ENCODE results near the gene SCYGR8. TPM values are rescaled to one million over a fixed set of nuclear protein-coding genes. Genes with fewer than 3 reads are reported as not detected.
"Not testable (repeated sequence)": the region's sequence is repeated elsewhere in the genome, so short reads cannot be mapped to it uniquely, and the experiment has no call there.

Gene SCYGR8, protein sequence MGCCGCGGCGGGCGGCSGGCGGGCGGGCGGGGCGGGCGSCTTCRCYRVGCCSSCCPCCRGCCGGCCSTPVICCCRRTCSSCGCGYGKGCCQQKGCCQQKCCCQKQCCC
- polyA plus RNA-seq (ENCODE audit: insufficient read depth in 1 of 5, insufficient read length in 5 of 5, low replicate concordance in 1 of 5): not detected
- long read RNA-seq, donor 1: 0 reads
- long read RNA-seq, donor 2: 0 reads
- long read RNA-seq, donor 3: 0 reads
- long read RNA-seq, donor 4: 0 reads
- long read RNA-seq, donor 5: 0 reads
- long read RNA-seq, donor 6: 0 reads
- long read RNA-seq, donor 7: 0 reads
- long read RNA-seq, donor 8: 0 reads

DNA sequence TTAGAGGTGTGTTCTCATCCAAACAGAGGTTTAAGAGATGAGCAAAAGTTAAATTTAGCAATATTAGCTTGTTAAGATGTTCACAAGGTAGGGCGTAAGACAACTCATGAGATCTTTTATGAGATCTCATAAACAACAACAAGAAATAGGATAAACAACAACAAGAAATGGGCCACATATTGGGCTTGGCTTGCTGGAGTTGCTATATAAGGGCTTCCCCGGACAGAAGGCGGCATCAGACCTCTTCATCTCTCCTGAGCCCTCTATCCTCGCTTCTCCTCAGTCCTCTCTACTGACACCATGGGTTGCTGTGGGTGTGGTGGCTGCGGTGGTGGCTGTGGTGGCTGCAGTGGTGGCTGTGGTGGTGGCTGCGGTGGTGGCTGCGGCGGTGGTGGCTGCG lies at the start of gene SCYGR8:
Gene SCYGR8, plus strand, starts transcription at position 301 of the 400 bp plus-strand sequence. Its CDS starts 0 bp downstream, at position 301.
- DNase-seq: no peak

DNA sequence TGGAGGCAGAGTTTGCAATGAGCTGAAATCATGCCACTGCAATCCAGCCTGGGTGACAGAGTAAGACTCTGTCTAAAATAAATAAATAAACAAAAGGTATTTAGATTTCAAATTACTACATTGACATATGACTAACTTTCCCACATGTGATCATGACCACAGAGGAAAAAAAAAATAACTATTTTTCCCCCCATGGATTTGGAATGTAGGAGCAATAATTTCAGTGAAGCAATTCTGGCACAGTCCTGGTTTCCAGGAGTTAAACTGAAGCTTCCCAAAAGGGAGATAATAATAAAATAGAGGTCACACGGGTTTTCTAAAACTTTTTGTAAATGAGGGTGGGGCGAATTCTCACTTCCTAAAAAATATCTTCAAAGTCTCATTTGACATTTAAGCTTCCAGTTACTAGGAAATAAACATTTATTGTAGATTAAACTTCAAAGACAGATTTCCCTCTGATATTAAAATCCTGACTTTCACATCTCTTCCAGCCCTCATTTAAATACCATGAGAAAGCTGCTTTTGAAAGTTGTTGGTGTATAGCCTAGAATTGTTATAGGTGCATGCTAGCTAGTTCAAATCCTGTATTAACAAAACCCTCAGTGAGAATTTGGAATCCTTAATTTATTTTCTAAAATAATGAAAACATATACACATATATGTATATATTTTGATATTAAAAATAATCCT lies 48.6 kb upstream of the SCYGR8 start:
- DNase-seq: no peak

DNA sequence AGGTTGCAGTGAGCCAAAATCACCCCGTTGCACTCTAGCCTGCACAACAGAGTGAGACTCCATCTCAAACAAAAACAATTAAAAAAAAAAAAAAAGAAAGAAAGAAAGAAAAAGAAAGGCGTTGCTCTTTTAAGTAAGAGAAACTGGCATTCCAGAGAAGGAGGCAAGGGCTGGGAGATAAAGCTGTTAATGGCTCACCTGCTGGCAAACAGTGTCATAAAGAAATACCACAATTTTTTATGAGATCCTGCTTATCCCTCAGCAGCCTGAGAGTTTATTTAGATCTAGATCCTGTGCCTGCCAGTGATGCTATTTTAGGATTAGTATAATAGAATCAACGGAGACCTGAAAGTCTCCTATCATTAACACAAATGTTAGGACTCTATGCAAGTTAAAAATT lies 44.1 kb upstream of the SCYGR8 start:
- DNase-seq: no peak

DNA sequence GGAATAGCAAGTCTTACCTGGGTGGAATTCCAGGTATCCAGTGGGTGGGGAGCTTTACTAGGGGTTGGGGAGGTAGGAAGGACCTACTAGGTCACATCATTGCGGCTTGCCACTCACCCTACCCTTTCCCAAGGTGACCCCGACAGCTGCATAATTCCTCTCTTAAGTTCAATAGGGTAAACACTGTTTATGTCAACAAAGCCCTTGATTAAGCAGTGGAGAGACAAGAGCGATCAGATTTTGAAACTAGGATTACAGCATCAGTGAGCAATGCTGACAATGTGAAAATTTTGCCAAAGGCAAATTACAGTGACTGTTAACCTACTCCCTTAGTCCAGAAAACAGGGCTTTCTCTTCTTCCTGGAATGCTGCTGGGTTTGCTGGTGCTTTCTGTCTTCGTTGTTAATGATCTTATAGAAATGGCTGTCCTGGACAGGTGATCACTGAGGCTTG lies 42.4 kb upstream of the SCYGR8 start:
- peak in 1 of 2 donors; percentile 7 for DNase-seq

DNA sequence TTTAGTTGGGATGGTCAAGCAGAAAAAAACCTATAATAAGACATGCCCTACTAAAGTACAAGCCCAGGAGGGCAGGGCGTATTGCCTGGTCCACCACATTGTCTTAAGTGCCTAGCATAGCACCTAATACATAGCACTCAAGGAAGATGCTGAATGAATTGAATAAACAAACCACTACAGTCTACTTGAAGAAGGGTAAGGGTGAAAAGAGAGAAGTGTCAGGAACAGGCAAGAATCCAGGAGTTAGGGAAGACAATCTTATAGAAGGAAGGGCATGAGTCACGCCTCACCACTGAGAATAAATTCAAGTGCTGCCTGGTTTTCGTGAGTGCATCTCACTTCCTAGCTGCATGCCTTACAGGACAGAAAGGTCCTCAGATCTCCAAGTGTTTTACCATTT lies 41.7 kb upstream of the SCYGR8 start:
- no peak for DNase-seq

DNA sequence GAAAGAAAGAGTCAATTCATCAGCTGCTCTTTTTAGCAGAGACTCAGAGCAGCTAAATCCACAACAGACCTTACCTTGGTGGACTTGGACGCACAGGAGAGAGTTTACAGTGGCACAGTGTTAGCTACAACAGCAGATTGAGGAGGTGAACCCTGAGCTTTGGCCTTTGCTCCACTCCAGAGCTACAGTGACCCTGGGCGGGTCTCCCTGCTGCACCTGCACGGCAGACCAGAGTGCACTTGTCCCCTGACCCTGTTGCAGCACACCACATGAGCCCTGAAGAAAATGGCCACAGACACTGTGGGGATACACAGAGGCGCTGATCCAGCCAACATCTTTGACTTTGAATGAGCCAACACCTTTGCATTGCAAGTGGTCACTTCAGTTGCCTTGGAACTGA lies 38.8 kb upstream of the SCYGR8 start:
- DNase-seq: no peak

DNA sequence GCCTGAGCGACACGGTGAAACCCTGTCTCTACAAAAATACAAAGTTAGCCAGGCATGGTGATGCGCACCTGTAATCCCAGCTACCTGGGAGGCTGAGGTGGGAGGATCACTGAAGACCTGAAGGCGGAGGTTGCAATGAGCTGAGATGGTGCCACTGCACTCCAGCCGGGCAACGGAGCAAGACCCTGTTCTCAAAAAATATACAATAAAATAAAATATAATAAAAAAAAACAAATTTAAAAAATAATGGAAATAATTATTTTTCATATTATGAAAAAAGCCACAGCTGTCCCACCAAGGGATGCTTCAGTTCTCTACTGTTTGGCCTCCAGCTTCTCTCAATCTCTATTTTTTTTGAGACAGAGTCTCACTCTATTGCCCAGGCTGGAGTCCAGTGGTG lies 38.3 kb upstream of the SCYGR8 start:
- no peak for DNase-seq

DNA sequence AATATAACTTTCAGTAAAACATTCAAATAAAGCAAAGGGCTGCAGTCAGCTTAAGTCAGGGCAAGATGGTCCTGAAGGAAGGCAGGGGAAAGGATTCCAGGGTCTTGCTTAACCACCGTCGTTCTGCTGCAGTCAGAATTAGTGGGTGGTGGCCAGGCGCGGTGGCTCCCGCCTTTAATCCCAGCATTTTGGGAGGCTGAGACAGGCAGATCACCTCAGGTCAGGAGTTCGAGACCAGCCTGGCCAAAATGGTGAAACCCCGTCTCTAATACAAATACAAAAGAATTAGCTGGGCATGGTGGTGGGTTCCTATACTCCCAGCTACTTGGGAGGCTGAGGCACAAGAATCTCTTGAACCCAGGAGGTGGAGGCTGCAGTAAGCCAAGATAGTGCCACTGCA lies 34.7 kb upstream of the SCYGR8 start:
- DNase-seq: no peak

DNA sequence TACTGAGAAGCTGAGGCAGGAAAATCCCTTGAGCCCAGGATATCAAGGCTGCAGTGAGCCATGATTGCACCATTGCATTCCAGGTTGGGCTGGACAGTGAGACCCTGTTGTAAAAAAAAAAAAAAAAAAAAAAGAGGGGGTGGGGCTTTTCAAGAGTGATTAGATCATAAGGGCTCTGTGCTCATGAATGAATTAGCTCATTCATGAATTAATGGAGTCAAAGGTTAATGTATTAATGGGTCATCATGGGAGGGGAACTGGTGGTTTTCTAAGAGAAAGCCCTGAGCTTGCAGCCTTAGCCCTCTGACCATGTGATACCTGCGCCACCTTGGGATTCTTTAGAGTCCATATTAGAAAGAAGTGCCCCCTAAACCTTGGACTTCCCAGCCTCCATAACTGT lies 32.4 kb upstream of the SCYGR8 start:
- DNase-seq: no peak

DNA sequence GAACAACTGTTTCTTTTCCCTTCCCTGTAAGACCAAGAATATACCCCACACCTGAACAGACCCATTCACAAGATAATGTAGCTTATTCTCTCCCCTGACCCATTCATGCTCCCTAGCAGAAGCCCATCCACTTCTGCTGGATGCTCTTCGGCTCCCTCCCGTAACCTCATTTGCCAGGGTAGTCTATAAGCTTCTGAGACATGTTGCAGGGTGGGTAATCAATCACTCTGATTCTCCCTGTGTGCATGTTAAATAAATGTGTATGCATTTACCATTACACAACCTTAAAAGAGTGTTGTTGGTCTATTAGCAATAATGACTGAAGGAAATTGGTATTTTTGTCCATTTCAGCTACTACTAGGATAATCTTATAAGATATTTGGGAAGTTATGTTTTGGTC lies 29.2 kb upstream of the SCYGR8 start:
- DNase-seq: no peak

DNA sequence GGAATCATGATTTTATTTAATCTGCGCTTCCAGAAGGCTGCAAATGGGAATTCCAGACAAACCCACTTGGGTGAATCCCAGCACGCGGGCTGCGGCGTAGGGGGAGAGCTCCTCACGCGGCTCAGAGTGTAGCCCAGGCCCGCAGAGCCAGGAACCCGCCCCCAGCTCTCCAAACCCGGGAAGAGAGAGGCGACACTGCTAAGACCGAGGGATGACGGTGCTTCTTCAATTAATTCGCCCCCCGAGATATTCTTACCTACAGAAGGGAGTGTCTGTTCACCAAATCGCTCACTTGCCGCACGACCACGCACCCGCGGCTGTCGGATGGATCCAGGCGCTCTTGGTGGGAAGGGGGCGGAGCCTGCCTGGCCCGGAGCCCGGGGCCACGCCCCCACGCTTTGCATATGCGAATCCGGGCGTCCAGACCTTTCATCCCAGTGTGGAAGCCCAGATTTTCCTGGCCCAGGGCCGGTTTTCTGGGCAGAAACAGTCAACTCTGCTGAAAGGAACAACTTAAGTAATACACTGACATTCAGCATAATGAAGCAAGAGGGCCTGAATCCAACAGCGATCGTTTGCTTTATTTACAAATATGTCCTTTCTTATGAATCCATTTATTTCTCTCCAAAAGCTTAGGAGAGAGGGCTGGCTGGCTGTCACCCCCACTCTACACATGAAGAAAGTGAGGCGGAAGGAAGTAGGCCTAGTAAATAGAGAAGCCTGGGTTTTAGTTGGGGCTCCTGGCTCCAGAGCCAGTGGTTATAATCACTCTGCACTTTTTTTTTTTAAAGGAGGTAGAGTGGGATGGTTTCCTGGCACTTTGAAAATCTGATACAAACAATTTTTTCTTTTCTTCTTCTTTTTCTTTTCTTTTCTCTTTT lies 27.8 kb upstream of the SCYGR8 start, which contains the start of gene SLC19A3:
Gene SLC19A3, minus strand, starts transcription at position 342 of the 881 bp plus-strand sequence. CDS start 15,710 bp downstream, outside the sequence.
- peak; percentile 96 to 97 for DNase-seq

DNA sequence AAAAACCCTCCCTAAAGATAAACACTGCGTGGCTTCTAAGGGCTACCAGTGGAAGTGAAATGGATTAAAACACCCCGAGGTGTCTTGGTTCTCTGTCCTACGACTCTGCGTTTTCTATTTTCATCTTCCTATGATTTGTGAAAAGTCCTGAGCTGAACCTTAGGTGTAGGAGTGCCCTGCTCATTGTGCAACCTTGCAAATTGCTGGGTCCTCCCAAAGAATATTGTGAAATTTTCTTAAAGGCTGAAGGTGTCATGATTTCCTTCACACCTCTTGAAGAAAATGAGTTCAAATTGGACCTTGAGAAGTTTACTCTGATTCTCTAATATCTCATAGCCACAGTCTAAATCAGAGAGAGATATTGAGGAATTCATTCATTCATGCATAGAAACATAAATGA lies 26.1 kb upstream of the SCYGR8 start:
- no peak for DNase-seq

DNA sequence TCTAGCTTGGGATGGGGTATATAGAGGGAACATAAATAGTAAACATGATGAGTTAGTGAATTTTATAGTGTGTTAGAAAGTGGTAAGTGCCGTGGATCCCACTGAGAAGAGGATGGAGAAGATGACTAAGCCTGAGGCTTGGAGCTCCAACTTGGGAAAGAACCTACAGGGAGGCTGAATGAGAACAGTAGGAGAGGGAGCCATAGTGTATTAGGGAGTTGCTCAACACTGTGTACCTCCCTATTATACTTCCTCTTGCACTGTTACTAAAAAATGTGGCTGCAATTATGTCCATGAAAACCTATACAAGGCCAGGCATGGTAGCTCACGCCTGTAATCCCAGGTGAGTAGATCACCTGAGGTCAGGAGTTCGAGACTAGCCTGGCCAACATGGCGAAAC lies 25.0 kb upstream of the SCYGR8 start:
- DNase-seq: no peak

DNA sequence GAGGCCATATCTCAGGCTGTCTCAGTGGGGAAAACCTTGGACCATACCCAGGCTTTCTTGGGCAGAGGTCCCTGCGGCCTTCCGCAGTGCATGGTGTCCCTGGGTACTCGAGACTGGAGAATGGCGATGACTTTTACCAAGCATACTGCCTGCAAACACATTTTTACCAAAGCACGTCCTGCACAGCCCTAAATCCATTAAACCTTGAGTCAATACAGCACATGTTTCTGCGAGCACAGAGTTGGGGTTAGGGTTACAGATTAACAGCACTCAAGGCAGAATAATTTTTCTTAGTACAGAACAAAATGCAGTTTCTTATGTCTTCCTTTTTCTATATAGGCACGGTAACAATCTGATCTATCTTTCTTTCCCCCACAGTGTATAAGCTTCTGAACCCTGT lies 22.9 kb upstream of the SCYGR8 start:
- DNase-seq: not testable (repeated sequence)

DNA sequence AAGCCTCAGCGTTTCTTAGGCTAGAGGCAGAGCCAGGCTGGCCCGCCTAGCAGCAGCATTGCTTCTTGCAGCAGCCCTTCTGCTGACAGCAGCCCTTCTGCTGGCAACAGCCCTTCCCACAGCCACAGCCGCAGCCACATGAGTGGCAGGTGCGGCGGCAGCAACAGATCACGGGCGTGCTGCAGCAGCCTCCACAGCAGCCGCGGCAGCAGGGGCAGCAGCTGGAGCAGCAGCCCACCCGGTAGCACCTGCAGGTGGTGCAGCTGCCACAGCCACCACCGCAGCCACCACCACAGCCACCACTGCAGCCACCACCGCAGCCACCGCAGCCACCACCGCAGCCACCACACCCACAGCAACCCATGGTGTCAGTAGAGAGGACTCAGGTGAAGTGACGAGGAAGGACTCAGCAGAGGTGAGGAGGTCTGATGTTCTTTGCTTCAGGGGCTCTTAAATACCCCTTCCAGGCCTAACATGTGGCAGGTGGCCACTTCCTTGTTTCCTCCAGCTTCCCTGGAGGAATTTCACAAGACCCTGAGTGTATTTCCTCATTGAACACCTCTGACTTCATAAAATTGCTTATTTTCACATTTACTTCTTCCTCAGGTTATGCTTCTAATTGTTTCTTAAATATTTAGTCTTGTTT lies 21.2 kb upstream of the SCYGR8 start, which contains the start of gene SCYGR6:
Gene SCYGR6, minus strand, starts transcription at position 364 of the 646 bp plus-strand sequence. Its CDS starts 0 bp downstream, at position 364.
- DNase-seq: no peak

DNA sequence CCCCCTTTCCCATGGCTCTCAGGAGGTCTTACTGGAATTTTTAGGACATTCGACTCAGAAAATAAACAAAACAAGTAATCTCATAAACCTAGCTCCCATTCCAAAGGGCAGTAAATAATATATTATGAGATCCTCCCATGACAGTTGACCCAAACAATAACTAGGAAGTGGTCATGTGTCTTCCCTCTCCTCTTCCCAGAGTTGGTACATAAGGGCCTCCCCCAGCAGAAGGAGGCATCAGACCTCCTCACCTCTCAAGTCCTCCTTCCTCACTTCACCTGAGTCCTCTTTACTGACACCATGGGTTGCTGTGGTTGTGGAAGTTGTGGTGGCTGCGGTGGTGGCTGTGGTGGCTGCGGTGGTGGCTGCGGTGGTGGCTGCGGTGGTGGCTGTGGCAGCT lies 17.7 kb upstream of the SCYGR8 start, which contains the start of gene SCYGR7:
Gene SCYGR7, plus strand, starts transcription at position 301 of the 400 bp plus-strand sequence. Its CDS starts 0 bp downstream, at position 301.
- no peak for DNase-seq

DNA sequence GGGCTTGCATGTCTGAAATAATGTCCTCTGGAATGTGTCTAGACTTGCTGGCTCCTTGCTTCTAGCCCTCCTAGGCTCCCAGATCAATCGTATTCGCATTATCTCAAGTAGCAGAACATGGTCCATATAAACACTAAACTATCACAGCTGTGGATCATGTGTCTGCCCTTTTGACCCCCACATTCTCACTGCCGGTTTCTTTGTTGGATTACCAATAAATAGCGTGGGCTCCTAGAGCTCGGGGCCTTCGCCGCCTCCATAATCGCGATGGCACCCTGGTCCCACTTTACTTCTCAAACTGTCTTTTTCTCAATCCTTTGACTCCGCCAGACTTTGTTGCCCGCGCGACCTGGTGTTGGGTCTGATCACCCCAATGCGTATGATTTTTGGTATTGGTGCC lies 6.3 kb upstream of the SCYGR8 start:
- no peak for DNase-seq

DNA sequence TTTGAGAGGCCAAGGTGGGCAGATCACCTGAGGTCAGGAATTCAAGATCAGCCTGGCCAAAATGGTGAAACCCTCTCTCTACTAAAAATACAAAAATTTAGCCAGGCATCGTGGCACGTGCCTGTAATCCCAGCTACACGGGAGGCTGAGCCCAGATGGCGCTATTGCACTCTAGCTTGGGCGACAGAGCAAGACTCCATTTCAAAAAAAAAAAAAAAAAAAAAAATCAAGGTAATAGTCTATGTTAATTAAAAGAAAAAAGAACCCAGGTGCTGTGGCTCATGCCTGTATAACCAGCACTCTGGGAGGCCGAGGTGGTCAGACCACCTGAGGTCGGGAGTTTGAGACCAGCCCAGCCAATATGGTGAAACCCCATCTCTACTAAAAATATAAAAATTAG lies 5.0 kb upstream of the SCYGR8 start:
- not testable (repeated sequence) for DNase-seq

DNA sequence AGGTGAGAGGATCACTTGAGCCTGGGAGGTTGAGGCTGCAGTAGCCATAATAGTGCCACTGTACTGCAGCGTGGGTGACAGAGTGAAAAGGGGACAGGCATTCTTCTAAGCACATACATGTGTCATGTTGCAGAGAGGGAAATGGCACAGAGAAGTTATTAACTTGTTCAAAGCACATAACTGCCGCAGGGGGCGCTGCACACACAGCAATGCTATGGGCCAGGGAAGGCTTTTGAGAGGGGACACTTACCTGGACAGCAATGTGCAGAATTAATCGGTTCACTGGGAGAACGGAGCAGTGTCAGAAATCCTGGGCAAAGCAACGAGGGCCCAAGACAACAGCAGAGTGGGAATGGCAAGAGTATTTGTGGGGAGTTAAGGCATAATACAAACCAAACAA lies 2.4 kb downstream of the SCYGR8 start:
- DNase-seq: no peak

DNA sequence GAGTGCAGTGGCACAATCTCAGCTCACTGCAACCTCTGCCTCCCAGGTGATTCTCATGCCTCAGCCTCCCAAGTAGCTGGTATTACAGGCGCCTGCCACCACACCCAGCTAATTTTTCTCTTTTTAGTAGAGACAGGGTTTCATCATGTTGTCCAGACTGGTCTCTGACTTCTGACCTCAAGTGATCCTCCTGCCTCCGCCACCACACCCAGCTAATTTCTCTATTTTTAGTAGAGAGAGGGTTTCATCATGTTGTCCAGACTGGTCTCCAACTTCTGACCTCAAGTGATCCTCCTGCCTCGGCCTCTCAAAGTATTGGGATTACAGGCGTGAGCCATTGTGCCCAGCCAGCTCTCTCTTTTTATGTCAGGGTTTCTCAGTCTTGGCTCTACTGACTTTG lies 10.6 kb downstream of the SCYGR8 start:
- DNase-seq: not testable (repeated sequence)

DNA sequence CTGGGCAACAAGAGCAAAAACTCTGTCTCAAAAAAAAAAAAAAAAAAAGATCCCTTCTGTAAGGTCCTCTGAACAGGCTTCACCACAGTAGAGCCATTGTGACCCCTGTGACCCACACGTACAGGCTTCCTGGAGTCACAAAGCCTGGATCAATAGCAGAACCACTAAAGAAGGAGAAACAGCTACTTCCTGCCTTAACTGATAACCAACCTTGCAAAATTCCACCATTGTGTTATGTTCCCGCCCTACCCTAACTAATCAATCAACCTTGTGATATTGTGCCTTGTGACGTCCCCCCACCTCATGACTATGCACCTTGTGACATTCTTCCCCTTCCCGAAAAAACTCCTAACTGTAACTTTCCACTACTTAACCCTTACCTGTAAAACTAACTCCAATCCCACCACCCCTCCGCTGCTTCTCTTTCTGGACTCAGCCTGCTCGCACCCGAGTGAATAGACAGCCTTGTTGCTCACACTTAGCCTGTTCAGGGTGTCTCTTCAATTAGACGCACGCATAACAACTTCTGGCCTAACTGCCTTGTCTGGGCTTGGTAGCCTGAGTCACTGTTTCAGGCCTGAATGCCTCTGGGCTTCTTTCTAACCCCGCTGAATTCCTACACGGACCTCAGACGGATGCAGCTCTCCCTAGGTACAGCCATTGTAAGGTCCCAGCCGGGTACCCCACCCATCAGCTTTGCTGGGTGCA lies 13.9 kb downstream of the SCYGR8 start:
- no peak for DNase-seq
